H9 (cell line): ENCODE results near the gene RPS6KA6. TPM values are rescaled to one million over a fixed set of nuclear protein-coding genes. Genes with fewer than 3 reads are reported as not detected.

Experiments used
- DNase-seq: peaks from one replicate; pipeline ENCODE4 v3.0.0-alpha.2; 2017
- H2AFZ ChIP-seq: one replicate; pipeline ENCODE4 v1.6.1; 2013; ENCODE audit warnings: mild to moderate bottlenecking, low read length, control low read depth, moderate library complexity
- H2AK5ac ChIP-seq: 2 replicates; pipeline ENCODE4 v1.6.1; 2013; ENCODE audit warnings: low read length, control low read depth, mixed read lengths; ENCODE audit not compliant: insufficient read length
- H2BK120ac ChIP-seq: one replicate; pipeline ENCODE4 v1.6.1; 2013; ENCODE audit warnings: low read depth, mild to moderate bottlenecking, low read length, control low read depth, inconsistent platforms; ENCODE audit not compliant: poor library complexity, severe bottlenecking
- H2BK12ac ChIP-seq: 2 replicates; pipeline ENCODE4 v1.6.1; 2013; ENCODE audit warnings: low read length, control low read depth, mixed read lengths, low read depth; ENCODE audit not compliant: insufficient read length
- H2BK15ac ChIP-seq: 2 replicates; pipeline ENCODE4 v1.6.1; 2013; ENCODE audit warnings: low read depth, low read length, control low read depth
- H2BK20ac ChIP-seq: one replicate; pipeline ENCODE4 v1.6.1; 2013; ENCODE audit warnings: low read depth, mild to moderate bottlenecking, low read length, control low read depth, inconsistent platforms; ENCODE audit not compliant: poor library complexity, severe bottlenecking
- H2BK5ac ChIP-seq: 2 replicates; pipeline ENCODE4 v1.6.1; 2013; ENCODE audit warnings: low read length, control low read depth, mixed read lengths; ENCODE audit not compliant: insufficient read length
- H3K14ac ChIP-seq: 2 replicates; pipeline ENCODE4 v1.6.1; 2013; ENCODE audit warnings: low read length, control low read depth; ENCODE audit not compliant: insufficient read depth
- H3K18ac ChIP-seq: 2 replicates; pipeline ENCODE4 v1.6.1; 2013; ENCODE audit warnings: low read depth, mild to moderate bottlenecking, mixed read lengths, low read length, control low read depth; ENCODE audit not compliant: insufficient read length
- H3K23ac ChIP-seq: 2 replicates; pipeline ENCODE4 v1.6.1; 2013; ENCODE audit warnings: low read length, control low read depth, mixed read lengths, low read depth; ENCODE audit not compliant: insufficient read length
- H3K23me2 ChIP-seq: 2 replicates; pipeline ENCODE4 v1.6.1; 2013; ENCODE audit warnings: low read depth, mild to moderate bottlenecking, mixed read lengths, low read length, control low read depth; ENCODE audit not compliant: insufficient read length, poor library complexity, severe bottlenecking
- H3K27ac ChIP-seq: 2 replicates; pipeline ENCODE4 v1.5.1; 2013; ENCODE audit warnings: low read length, control low read depth, mixed read lengths, low read depth; ENCODE audit not compliant: insufficient read length
- H3K27me3 ChIP-seq: 2 replicates; pipeline ENCODE4 v1.6.1; 2013; ENCODE audit warnings: low read length, control low read depth, inconsistent platforms; ENCODE audit not compliant: insufficient read depth
- H3K4ac ChIP-seq: 2 replicates; pipeline ENCODE4 v1.6.1; 2013; ENCODE audit warnings: low read depth, mild to moderate bottlenecking, control low read depth, inconsistent platforms, low read length, moderate library complexity
- H3K4me1 ChIP-seq: 2 replicates; pipeline ENCODE4 v1.6.1; 2013; ENCODE audit warnings: low read length, control low read depth, inconsistent platforms; ENCODE audit not compliant: insufficient read depth
- H3K4me2 ChIP-seq: 2 replicates; pipeline ENCODE4 v1.6.1; 2013; ENCODE audit warnings: low read length, control low read depth, mixed read lengths; ENCODE audit not compliant: insufficient read length, insufficient read depth
- H3K56ac ChIP-seq: 2 replicates; pipeline ENCODE4 v1.6.1; 2013; ENCODE audit warnings: low read depth, mild to moderate bottlenecking, mixed read lengths, low read length, control low read depth; ENCODE audit not compliant: insufficient read length
- H3K79me1 ChIP-seq: 2 replicates; pipeline ENCODE4 v1.6.1; 2013; ENCODE audit warnings: low read depth, mild to moderate bottlenecking, moderate library complexity, low read length, control low read depth, inconsistent platforms; ENCODE audit not compliant: insufficient read depth, poor library complexity, severe bottlenecking
- H3K79me2 ChIP-seq: 2 replicates; pipeline ENCODE4 v1.6.1; 2013; ENCODE audit warnings: low read length, control low read depth, inconsistent platforms; ENCODE audit not compliant: insufficient read depth
- H3K9ac ChIP-seq: 2 replicates; pipeline ENCODE4 v1.6.1; 2013; ENCODE audit warnings: low read length, control low read depth, mixed read lengths; ENCODE audit not compliant: insufficient read length; ENCODE audit errors: extremely low read depth
- H3K9me3 ChIP-seq: one replicate; pipeline ENCODE4 v1.6.1; 2013; ENCODE audit warnings: low read depth, low read length, inconsistent platforms; ENCODE audit not compliant: control insufficient read depth
- H3T11ph ChIP-seq: one replicate; pipeline ENCODE4 v1.6.1; 2013; ENCODE audit warnings: mild to moderate bottlenecking, low read length, control low read depth, inconsistent platforms
- H4K20me1 ChIP-seq: one replicate; pipeline ENCODE4 v1.6.1; 2013; ENCODE audit not compliant: control insufficient read depth, insufficient read length, insufficient read depth
- H4K5ac ChIP-seq: 2 replicates; pipeline ENCODE4 v1.6.1; 2013; ENCODE audit warnings: low read depth, mild to moderate bottlenecking, mixed read lengths, low read length, control low read depth; ENCODE audit not compliant: insufficient read length
- H4K8ac ChIP-seq: replicated peaks from 2 replicates; pipeline ENCODE4 v1.6.1; 2013; ENCODE audit warnings: low read length, control low read depth, mixed read lengths, low read depth; ENCODE audit not compliant: insufficient read length
- H4K91ac ChIP-seq: 2 replicates; pipeline ENCODE4 v1.6.1; 2013; ENCODE audit warnings: low read depth, mild to moderate bottlenecking, moderate library complexity, mixed read lengths, low read length, control low read depth; ENCODE audit not compliant: insufficient read length
- H3K27ac Mint-ChIP-seq, 3 experiments: 2 replicates in 2 of 3; 3 replicates in 1 of 3; pipeline ENCODE4 v1.8.0; 2020 to 2021; ENCODE audit warnings: mixed read lengths in 3 of 3, mild to moderate bottlenecking in 1 of 3, moderate library complexity in 1 of 3
- H3K27me3 Mint-ChIP-seq: 2 replicates; pipeline ENCODE4 v1.8.0; 2021; ENCODE audit warnings: low read depth, mild to moderate bottlenecking, moderate library complexity, mixed read lengths
- H3K36me3 Mint-ChIP-seq, 3 experiments: 2 replicates in 2 of 3; 3 replicates in 1 of 3; pipeline ENCODE4 v1.8.0; 2020 to 2021; ENCODE audit warnings: low read depth in 3 of 3, mixed read lengths in 3 of 3; ENCODE audit not compliant: insufficient read depth in 1 of 3
- H3K4me1 Mint-ChIP-seq, 2 experiments: 2 replicates each; pipeline ENCODE4 v1.8.0; 2020; ENCODE audit warnings: mixed read lengths in 2 of 2
- H3K4me3 Mint-ChIP-seq, 2 experiments: 2 replicates in 1 of 2; 3 replicates in 1 of 2; pipeline ENCODE4 v1.8.0; 2020 to 2021; ENCODE audit warnings: mild to moderate bottlenecking in 2 of 2, mixed read lengths in 2 of 2, moderate library complexity in 1 of 2
- H3K9me3 Mint-ChIP-seq, 2 experiments: 2 replicates in 1 of 2; 3 replicates in 1 of 2; pipeline ENCODE4 v1.8.0; 2020; ENCODE audit warnings: mild to moderate bottlenecking in 2 of 2, mixed read lengths in 2 of 2, moderate library complexity in 1 of 2
- total RNA-seq: library from RNA; stranded (reverse); gene quantifications from 2 replicates; pipeline ENCODE4 v1.2.1, GENCODE V29; 2021
- TF ChIP-seq, protein P1 (sequence below): fragments of 200-600 bp; sonication (generic); conservative IDR thresholded peaks from 3 replicates; pipeline ENCODE4 v1.8.0; 2021; ENCODE audit warnings: antibody characterized with exemption, mild to moderate bottlenecking

Gene RPS6KA6
- total RNA-seq, 1 experiment from 2014 or later = 12.1 TPM

GRCh38 chrX:84118769-84119168 is 69.2 kb downstream of the RPS6KA6 start:
- peaks cover 44 to 51% of the 10 kb centered on the region in 2 experiments for H3K9me3 Mint-ChIP-seq
- Histone ChIP-seq H3K79me1 (no peaks in the 10 kb centered on the region), H2BK15ac (no peak overlapping the region), H3K9me3 (peaks cover 2% of the 10 kb centered on the region), H2BK12ac (no peak overlapping the region), H3K27me3 (no peaks in the 10 kb centered on the region), H3K4ac (no peak overlapping the region), H3K4me2 (no peak overlapping the region), H3K23me2 (no peaks in the 10 kb centered on the region), H2AK5ac (no peak overlapping the region), H2BK120ac (no peak overlapping the region), H3K4me1 (no peaks in the 10 kb centered on the region), H4K5ac (no peak overlapping the region), H3K27ac (no peak overlapping the region), H2BK5ac (no peak overlapping the region), H3K14ac (no peak overlapping the region), H3K23ac (no peak overlapping the region), H3K9ac (no peak overlapping the region), H3K79me2 (no peaks in the 10 kb centered on the region), H4K91ac (no peak overlapping the region), H4K8ac (no peak overlapping the region), H3T11ph (no peak overlapping the region), H3K56ac (no peak overlapping the region), H2AFZ (no peak overlapping the region), H4K20me1 (no peaks in the 10 kb centered on the region), H2BK20ac (no peak overlapping the region), H3K18ac (no peak overlapping the region)
- no peaks in the 10 kb centered on the region for H3K4me1 Mint-ChIP-seq
- TF ChIP-seq, protein P1, sequence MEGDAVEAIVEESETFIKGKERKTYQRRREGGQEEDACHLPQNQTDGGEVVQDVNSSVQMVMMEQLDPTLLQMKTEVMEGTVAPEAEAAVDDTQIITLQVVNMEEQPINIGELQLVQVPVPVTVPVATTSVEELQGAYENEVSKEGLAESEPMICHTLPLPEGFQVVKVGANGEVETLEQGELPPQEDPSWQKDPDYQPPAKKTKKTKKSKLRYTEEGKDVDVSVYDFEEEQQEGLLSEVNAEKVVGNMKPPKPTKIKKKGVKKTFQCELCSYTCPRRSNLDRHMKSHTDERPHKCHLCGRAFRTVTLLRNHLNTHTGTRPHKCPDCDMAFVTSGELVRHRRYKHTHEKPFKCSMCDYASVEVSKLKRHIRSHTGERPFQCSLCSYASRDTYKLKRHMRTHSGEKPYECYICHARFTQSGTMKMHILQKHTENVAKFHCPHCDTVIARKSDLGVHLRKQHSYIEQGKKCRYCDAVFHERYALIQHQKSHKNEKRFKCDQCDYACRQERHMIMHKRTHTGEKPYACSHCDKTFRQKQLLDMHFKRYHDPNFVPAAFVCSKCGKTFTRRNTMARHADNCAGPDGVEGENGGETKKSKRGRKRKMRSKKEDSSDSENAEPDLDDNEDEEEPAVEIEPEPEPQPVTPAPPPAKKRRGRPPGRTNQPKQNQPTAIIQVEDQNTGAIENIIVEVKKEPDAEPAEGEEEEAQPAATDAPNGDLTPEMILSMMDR = no peak
- no peak for DNase-seq
- no peaks in the 10 kb centered on the region; the same call in 1 of the 2 replicates for H3K27me3 Mint-ChIP-seq
- no peak overlapping the region for H3K27ac Mint-ChIP-seq
- no peak overlapping the region for H3K4me3 Mint-ChIP-seq
- peaks cover 14 to 19% (median 15%) of the 10 kb centered on the region in 3 experiments for H3K36me3 Mint-ChIP-seq
